HS-5 (cell line): Measurements from ENCODE around the gene DBP.
A peak's percentile ranks its signal among the peaks of the same experiment; 100 is the strongest.
"Not testable (repeated sequence)": the region's sequence is repeated elsewhere in the genome, so short reads cannot be mapped to it uniquely, and the experiment has no call there.

Experiments used
- DNase-seq: peaks from one replicate; pipeline ENCODE4 v3.0.0-alpha.2; 2012; ENCODE audit warnings: low read depth

The DBP gene

GRCh38 chr19:48639483-48640375 lies 2.5 kb upstream of the DBP start:
- DNase-seq = no peak

- DNase-seq = no peak
These were observed 1.7 kb upstream of the DBP start for GRCh38 chr19:48638831-48639381.

DNA sequence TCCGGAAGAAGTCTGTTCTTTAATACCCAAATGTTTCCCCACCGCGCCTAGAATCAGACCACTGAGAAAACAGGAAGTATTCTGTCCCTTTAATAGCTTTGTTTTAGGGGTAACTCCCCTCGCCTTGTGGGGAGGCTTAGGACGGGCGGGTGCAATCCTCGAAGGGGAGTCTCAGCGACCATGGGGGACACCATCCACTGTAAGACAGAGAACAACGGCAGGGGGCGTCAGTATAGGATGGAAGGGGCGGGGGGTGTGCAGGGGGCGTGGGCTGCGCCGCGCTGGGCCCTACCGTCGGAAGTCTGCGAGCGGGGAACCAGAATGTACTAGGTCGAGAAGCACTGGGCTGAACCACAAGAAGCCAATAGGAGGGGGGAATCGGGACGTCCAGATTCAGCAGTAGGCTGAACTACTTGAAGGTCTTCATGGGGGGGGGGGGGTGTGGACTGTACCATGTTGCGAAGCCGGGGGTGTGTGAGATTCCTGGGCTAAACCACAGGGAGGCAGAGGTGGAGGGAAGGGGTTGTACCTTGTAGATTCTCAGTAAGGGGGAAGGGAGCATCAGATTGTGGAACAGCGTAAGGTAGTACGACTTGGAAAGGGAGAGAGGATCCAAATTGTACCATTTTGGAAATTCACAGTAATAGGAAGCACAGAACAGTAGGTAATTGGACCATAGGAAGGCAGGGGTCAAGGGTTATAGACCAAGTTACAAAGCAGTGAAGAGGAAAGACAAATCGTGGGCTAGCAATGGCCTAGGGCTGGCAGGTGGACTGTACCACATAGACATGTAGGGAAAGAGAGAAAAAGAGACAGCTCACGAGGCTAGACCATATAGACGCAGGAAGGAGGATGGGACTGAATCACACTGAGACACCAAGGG lies 1.0 kb upstream of the DBP start:
- DNase-seq = peak; percentile 73

DNA sequence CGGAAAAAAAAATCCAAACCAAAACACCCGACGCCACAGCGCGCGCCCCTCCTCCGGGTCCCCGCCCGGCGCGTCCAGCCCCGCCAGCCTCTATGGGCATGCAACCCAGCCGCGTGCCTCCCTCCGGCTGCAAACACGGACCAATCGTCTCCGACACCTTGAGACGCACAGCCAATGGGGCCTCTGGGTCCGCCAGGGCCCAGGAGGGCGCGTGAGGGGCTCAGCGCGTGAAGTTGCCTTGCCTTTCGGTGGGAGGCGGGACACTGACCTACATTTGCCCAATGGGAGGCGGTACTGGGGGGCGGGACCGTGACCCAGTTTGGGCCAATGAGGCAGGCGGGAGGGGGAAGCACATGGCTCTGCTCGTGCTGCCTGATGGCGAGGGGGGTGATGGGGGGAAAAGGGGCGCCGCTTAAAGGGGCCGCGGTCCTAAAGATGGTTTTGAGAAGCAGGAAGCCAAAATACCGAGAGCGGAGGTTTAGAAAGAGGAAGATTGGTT lies 319 bp upstream of the DBP start:
- DNase-seq = peak; percentile 94

DNA sequence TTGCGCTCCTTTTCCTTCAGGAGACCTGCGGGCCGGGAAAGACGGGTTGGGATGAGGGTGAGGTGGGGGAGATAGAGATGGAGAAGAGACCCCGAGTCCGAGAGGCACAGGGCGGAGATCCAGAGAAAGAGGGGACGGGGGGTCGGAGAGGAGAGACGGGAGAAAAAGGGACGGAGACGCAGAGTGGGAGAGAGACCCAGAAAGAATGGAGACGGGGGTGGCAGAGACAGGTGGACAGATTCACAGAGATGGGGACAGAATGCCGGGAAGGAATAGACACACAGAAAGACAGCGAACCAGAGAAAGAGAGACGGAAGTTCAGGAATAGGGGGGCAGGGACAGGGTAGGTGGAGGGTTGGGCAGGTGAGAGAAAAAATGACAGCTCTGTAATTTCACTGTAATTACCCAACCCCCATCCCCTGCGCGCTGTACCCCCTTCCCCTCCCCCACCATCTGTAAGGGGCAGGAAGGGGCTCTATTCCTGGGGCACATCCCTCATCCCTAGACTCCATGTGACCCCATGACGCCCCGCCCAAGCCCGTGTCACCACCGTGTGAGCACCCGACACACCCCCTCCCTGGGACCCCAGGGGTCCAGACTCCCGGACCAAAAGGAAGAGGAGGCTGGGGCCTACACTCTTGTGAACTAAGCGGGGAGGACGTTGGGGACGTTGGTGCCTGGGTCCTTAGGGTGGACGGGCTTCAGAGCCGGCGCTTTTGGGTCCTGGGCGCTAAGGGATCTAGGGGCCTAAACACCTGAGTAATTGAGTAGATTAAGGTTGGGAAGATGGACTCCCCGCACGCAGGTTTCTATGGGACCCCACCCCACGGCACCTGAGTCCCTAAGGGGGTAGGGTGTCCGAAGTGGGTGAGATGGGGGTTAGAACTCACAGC lies 967 bp downstream of the DBP start:
- no peak for DNase-seq

DNA sequence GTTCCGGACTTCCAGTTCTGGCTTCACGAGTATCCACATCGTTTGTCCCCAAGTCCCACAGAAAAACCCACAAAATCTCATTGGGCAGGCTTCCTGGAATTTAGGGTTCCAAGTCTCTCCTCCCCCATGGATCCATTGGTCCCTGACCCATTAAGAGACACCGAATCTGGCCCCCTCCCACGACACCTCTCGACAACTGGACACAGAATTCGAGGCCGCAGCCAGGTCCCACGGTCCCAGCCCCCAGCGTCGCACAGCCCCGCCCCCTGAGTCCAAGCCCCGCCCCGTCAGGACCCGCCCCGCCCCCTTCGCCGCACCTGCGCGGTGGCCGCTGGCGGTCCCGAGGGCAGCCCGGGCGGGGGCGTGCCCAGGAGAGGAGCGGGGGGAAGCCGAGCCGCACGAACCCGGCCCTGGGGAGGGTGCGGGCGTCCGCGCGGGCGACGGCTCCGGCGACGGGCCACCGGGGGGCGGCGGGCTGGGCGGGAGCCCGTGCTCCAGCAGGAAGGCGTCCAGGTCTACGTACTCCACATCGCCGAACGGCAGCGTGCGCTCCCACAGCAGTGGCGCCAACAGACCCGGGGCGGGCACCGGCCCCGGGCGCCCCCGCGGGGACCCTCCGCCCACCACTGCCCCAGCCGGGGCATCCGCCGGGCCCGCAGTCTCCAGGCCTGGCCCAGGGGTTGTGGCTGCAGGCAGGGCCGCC lies 1.8 kb downstream of the DBP start:
- no peak for DNase-seq

DNA sequence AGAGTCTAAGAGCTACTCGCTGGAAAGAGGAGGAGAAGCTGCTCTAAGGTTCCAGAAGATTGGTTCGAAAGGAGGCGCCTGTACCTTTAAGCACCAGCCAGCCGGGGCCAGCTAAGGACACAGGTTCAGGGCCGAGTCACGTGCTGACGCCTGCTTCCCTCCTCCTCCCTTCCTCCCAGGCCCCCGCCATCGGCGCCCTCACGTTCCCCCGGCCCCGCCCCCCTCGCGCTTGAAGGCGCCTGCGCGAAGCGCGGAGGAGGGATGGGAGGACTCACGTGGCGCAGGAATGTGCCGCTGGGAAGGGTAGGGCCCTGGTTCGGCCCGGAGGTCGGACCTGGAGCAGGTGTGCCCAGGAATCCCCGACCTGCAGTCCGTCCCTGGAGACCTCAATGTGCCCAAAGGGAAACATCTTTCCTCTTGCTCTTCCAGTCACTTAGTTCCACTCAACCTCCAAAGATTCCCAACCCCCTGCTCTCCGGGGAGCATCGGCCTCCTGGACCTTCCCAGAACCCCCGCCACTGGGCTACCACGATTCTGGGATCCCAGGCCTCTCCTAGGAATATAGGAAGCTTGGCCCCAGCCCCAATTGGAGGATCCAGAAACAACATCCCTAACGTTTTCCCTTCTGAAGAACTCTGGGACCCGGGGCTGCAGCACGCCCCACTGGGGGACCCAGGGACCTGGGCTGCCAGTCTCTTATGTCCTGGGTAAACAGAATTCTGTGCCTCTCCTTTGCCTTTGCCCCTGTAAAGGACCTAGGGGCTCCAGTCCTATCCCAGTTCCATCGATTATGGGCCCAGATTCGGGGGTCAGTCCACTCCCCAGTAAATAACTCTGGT lies 2.5 kb downstream of the DBP start:
- DNase-seq = peak; percentile 75

DNA sequence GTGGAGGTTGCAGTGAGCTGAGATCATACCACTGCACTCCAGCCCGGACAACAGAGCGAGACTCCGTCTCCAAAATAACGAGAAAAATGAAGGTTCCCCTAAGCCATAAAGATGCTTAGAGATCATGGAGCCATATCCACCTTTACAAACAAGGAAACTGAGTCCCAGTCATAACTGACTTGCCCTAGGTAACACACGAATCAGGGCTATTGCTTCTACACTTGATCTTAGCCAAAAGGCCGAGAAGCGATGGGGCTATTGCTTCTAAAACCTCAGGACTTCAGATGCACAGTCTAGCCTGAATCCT lies 3.2 kb downstream of the DBP start:
- no peak for DNase-seq

DNA sequence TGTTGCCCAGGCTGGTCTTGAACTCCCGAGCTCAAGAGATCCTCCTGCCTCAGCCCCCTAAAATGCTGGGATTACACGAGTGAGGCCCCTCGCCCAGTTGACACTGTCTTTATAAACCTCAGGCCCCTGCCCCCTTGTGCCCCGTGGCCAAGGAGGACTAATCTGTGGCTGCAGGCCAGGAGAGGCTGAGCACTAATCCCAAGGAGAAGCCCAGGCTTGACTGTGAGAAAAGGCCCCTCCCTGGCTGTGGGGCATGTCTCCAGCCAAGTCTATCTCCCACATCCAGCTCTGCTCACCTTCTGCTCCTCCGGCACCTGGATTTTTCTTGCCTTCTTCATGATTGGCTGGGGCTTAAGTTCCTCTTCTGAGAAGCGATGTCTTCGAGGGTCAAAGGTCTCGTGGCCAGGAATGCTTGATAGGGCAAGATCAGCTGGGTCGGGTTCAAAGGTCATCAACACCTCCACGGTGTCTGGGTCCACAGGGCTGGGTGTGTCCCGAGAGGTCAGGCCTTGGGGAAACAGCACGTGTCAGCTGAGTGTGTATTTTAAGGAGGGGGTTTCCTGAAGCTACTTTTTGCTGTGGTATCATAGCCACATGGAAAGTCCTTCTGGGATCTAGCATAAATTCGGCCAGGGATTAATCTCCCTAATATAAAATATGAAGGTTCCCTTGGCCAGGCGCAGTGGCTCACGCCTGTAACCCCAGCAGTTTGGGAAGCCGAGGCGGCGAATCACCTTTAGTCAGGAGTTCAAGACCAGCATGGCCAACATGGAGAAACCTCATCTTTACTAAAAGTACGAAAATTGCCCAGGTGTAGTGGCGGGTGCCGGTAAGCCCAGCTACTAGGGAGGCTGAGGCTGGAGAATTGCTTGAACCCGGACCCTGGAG lies 3.8 kb downstream of the DBP start:
- DNase-seq = no peak

DNA sequence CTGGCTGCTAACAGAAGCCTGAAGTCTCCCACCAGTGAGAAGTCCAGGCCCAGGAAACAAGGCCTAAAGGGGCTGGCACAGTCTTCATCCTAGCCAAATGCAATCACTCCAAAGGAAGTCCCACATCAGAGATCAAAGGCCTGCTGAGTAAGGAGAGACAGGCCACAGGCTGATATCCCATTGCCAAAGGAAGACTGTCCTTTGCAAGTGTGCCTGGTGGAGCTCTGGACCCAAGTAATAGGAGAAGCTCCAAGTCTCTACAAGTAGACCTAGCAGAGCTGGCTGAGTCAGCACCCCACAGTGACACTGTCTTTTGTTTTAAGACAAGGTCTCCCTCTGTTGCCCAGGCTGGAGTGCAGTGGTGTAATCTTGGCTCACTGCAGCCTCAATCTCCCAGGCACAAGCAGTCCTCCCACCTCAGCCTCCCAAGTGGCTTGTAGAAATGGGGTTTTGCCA lies 4.5 kb downstream of the DBP start:
- no peak for DNase-seq

- DNase-seq = not testable (repeated sequence)
These were observed 4.9 kb downstream of the DBP start for GRCh38 chr19:48632286-48632685.

DNA sequence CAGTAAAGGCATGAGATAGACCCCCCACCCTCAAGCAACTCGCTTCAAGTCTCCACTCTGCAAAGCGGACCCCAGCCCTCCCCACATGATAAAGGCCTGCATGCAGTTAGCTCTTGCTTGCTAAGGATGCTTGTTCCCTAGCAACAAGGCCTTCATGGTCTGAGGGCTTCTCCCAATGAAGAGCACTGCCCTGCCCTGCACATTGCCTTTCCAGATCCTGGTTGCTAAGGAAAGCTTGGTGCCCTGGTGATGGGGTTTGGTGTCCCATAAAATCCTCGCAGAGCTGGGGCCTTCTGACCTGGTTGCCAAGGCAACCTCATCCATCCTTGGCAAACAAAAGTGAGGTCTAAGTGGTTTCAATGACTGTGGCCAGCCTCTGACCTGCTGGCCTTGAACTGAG lies 6.0 kb downstream of the DBP start:
- no peak for DNase-seq

GRCh38 chr19:48630296-48631063 lies 6.7 kb downstream of the DBP start:
- no peak for DNase-seq

DNA sequence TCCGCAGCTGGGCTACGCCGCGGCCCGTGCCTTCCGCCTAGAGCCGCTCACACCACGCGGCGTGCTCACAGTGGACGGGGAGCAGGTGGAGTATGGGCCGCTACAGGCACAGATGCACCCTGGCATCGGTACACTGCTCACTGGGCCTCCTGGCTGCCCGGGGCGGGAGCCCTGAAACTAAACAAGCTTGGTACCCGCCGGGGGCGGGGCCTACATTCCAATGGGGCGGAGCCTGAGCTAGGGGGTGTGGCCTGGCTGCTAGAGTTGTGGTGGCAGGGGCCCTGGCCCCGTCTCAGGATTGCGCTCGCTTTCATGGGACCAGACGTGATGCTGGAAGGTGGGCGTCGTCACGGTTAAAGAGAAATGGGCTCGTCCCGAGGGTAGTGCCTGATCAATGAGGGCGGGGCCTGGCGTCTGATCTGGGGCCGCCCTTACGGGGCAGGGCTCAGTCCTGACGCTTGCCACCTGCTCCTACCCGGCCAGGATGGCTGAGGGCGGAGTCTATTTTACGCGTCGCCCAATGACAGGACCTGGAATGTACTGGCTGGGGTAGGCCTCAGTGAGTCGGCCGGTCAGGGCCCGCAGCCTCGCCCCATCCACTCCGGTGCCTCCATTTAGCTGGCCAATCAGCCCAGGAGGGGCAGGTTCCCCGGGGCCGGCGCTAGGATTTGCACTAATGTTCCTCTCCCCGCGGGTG lies 7.4 kb downstream of the DBP start:
- no peak for DNase-seq

DNA sequence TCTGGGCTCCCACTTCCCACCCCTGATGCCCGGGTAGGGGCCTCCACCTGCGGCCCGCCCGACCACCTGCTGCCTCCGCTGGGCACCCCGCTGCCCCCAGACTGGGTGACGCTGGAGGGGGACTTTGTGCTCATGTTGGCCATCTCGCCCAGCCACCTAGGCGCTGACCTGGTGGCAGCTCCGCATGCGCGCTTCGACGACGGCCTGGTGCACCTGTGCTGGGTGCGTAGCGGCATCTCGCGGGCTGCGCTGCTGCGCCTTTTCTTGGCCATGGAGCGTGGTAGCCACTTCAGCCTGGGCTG lies 7.9 kb downstream of the DBP start:
- no peak for DNase-seq

DNA sequence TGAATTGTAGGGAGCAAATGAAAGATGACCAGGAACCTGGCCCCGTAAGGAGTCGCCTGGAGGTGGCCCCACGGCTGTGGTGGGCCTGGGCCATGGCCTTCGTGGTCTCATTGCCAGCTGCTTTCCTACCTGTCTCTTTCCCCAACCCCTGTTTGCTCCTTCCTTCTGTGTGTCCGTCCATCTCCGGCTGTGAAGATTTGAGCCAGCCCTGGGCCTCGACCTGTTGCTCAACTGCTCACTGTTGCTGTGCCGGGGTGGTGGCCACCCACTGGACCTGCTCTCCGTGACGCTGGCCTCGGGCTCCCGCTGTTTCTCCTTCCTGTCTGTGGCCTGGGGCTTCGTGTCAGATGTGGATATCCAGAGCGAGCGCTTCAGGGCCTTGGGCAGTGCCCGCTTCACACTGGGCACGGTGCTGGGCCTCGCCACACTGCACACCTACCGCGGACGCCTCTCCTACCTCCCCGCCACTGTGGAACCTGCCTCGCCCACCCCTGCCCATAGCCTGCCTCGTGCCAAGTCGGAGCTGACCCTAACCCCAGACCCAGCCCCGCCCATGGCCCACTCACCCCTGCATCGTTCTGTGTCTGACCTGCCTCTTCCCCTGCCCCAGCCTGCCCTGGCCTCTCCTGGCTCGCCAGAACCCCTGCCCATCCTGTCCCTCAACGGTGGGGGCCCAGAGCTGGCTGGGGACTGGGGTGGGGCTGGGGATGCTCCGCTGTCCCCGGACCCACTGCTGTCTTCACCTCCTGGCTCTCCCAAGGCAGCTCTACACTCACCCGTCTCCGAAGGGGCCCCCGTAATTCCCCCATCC lies 8.5 kb downstream of the DBP start:
- no peak for DNase-seq

GRCh38 chr19:48627865-48628314 lies 9.3 kb downstream of the DBP start:
- DNase-seq = no peak
